GM18873 (cell line): ENCODE results near the gene BRD3OS.

Source experiments
- ATAC-seq: cut with Tn5 transposase; IDR thresholded peaks from one replicate; pipeline ENCODE4 v1.9.1; 2021; ENCODE audit warnings: mild to moderate bottlenecking, moderate library complexity, moderate number of reproducible peaks; ENCODE audit not compliant: unreplicated experiment, low FRiP score

Gene BRD3OS

DNA sequence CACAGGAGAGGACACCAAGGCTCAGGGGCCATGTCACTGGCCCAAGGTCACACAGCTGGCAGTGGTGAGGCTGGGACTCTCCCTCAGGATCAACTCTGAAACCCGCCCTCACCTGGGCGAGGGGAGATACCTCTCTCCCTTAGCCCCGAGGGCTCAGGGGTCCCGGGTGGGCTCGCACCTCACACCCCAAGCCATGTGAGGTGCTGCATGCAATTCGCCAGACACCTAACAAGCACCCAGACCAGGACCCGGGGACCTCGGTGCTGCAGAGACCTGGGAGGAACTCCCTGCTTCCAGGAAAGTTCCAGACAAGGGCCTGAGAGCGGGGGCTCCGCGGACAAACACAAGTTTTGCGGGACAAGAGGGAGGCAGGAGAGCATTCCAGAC, 23.3 kb downstream of the BRD3OS start:
- ATAC-seq: no peak

DNA sequence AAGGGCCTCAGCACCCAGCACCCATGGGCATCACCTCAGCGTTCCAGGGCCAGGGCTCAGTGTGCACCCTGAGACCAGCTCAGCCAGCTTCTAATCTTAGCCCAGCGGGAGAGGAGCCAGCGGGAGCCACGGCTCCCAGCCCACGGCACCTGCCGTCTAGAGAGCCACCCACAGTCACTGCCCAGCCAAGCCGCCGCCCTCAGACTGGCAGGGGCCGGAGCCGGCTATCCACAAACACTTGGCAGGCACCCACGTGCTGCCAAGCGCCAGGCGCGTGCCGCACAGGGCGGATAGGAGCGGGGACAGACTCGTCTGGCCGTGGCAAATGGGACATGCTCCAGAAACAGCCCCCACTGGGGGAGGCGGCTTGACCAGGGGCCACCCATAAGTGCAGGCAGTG, 24.0 kb downstream of the BRD3OS start:
- ATAC-seq: no peak

DNA sequence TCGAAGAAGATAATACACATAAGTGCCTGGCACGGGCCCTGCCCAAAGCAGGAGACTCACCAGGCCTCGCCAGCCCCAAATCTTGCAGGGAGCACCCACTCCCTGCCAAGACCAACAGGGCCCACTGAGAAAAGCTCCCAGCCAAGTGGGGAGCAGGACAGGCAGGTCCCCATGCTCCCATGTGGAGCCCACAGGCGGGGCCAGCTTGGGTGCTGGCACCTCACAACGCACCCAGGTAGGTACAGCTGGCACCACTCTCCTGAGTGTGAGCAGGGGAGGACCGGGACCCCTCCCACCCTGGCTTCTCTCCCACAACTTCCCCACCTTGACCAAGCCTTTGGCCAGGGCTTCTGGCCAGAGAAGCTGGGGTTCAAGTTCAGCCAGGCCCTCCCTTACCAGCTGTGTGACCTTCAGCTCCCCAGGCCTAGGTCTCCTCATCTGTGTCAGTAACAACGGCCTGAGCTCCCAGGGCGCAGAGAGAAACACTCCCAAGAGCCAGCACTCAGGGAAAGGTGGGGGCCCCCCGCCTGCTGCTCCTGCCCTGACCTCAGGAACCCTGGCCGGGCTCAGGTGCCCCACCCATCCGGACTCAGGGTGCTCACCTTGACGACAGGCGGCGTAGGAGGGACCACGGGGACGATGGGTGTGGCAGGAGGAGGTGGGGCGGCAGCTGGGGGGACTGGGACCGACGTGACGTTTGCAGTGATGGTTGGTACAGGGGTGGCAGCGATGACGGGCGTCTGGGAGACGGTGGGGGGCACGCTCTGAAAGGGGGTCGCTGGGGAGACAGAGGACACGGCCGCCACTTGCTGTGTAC, 24.7 kb downstream of the BRD3OS start:
- ATAC-seq: no peak

- no peak for ATAC-seq
Observed at GRCh38 chr9:134050726-134051125, 25.4 kb downstream of the BRD3OS start.

DNA sequence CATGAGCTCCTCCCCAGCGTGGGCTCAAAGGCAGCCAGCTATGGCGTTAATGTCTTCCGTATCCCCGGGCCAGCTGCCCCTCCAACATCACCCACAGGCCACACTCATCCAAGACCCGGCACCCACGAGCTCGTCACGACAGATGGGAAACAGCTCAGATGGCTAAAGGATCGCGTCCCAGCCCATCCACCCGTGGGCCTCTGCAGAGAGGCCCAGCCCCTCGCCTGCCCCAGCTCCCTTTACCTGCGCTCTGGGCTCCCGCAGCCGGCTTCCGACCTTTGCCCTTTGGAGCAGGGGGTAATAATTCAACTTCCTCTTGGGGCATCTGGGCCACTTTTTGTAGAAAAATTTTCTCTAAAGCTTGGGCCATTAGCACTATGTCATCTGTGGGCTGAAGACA, 26.0 kb downstream of the BRD3OS start:
- no peak for ATAC-seq

DNA sequence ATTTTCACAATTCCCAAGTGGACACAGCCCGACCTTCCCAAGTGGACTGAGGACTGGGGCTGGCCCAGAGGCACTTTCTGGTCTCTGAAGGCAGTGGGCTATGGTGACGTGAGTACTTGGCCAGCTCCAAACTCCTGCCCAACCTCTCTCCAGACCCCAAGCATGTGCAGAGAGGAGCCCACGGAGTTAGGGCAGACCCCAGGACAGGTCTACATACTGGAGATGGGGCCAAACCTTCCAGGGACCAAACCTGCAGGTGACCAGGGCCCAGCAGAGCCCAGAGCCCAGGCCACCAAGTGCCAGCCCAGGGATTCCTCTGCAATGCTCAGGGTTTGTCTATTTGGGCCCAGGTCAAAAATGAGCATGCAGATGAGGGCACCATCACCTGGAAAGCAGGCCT, 27.2 kb downstream of the BRD3OS start:
- no peak for ATAC-seq

- no peak for ATAC-seq
Observed at GRCh38 chr9:134052941-134053340, 27.7 kb downstream of the BRD3OS start.

- no peak for ATAC-seq
Observed at GRCh38 chr9:134053401-134053871, 28.2 kb downstream of the BRD3OS start.

GRCh38 chr9:134053941-134054761, 28.9 kb downstream of the BRD3OS start:
- ATAC-seq: no peak

DNA sequence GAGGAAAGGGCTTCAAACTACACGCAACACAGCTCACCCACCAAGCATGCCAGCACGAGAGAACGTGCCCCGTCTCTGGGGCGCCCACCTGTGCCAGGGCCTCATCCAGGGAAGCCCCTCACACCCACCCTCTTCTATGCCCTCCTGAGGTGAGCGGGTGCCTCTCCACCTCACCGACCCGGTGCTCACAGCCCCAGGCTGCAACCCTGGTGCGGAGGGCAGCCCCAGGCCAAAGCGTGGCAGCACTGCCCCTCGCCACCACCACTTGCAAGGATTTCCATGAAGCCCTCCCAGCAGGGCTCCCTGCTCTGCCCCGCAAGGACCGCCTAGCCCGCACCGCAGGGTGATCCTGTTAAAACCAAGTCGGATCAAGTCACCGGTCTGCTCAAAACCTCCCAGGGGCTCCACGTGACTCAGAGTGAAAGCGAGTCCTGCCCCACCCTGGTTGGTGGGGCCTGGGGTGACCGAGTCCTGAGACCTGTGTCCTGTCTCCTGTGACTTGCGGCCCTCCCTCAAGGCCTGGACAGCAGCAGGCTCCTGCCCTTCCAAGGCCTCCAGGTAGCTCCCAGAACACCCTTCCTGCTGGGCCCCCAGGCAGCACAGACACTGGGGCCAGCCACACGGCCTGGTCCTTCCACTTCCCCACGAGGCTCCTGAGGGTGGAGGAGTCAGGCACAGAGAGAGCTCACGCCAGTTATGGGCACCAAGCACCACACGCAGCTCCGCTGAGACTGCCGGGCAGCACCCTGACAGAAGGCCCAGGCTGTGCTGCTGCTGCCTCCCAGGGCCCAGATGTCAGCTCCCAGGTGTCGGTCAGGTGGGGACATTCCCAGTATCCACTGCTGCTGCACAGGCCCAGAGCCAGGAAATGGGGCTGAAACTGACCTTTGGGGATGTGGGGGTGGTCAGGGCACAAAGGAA, 29.9 kb downstream of the BRD3OS start:
- ATAC-seq: no peak

- no peak for ATAC-seq
Observed at GRCh38 chr9:134055981-134056461, 30.7 kb downstream of the BRD3OS start.

DNA sequence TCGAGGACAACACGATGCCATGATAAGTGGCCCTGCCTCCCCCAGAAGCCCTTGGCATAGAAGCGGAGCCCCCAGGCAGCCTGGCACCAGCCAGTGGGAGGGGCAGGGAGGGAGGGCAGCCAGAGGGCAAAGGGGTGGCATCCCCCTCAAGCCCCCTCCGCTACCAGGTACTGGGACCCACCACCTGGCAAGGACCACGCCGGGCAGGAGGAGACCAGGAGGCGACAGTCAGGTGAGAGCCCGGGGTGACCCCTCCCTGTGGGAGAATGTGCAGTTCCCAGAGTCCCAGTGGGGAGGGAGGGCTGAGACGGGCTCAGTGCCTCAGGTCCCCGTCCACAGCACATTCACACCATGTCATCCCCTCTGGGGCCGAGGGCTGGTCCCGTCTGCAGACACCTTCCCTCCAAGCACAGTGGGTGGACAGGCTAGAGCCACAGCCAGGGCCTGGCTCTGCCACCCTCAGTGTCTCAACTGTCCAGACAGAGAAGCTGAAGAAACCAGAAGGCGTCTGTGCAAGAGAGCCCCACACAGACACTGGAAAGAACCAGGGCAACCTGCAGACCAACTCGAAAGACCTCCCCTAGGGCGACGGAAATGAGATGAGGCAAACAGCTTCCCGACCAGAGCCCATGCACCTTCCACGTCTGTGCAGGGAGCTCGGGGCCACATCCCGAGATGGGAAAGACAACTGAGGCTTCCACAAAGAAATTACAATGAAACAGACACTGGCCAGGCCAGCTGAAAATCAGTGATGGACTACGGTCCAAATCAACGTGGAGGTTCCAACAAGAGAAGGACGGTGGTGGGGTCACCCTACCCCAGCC, 31.4 kb downstream of the BRD3OS start:
- ATAC-seq: no peak

- no peak for ATAC-seq
Observed at GRCh38 chr9:134057307-134057657, 32.0 kb downstream of the BRD3OS start.

- no peak for ATAC-seq
Observed at GRCh38 chr9:134057751-134058701, 32.7 kb downstream of the BRD3OS start.

DNA sequence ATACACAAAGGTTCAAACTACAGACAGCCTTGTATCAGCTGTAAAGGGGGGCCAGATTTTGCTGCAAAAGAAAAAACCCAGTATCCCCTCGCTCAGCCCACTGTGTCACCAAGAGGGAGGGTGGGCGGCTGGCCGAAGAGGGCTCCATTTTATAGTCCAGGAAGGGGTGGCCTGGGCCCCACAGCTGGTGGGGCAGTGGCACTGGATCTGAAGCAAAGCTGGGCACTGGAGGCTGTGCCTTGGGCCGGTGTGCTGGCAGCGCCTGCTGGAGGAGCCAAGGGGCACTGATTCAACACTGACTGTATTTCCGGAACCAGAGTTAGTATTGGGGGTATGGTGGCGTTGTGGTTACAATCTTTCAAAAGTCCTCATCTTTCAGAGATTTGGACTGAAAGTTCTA, 33.4 kb downstream of the BRD3OS start:
- ATAC-seq: no peak

- ATAC-seq: no peak
Observed at GRCh38 chr9:134059188-134059641, 33.9 kb downstream of the BRD3OS start.

- ATAC-seq: peak; percentile 48
Observed at GRCh38 chr9:134059661-134060395, 34.5 kb downstream of the BRD3OS start.

- no peak for ATAC-seq
Observed at GRCh38 chr9:134060546-134060945, 35.3 kb downstream of the BRD3OS start.
